ENCODE measurements around the gene OR10AD1.
A peak's percentile ranks its signal among the peaks of the same experiment; 100 is the strongest.

Gene OR10AD1

DNA sequence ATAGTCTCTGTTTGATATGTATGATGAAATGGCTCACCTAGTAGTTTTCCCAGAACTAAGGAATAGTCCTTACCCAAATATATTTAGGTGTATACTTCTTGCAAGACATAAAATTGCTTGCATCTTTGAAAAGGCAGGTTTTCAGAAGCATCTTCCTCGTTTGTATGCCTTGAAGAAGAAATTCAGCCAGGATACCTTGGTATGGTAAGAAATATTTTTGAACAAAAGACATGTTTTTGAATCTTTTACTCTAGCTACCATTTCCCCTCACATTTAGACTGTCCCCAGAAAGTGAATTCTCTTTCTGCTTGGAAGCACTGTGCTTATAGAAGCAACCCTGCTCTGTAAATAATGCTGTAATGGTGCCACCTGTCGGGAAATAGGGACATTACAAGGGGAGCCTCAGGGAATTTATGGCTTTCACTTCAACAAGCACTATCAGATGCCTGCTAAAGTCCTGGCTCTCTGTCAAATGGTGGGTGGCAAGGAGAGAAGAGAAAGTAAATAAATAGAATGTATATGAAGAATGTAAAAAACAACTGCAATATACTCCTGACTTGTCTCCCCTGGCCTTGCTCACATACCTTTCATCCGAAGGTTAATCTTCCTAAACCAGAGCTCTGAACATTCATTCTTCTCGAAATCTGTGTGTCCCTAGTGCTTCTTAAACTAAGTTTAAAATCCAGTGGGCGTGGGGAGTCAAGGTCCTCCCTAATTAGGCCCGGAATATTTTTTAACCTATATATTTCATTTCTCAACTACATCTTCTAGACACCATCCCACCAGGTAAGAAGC lies 13.6 kb downstream of the OR10AD1 start:
- DNase-seq = peak; percentile 63

DNA sequence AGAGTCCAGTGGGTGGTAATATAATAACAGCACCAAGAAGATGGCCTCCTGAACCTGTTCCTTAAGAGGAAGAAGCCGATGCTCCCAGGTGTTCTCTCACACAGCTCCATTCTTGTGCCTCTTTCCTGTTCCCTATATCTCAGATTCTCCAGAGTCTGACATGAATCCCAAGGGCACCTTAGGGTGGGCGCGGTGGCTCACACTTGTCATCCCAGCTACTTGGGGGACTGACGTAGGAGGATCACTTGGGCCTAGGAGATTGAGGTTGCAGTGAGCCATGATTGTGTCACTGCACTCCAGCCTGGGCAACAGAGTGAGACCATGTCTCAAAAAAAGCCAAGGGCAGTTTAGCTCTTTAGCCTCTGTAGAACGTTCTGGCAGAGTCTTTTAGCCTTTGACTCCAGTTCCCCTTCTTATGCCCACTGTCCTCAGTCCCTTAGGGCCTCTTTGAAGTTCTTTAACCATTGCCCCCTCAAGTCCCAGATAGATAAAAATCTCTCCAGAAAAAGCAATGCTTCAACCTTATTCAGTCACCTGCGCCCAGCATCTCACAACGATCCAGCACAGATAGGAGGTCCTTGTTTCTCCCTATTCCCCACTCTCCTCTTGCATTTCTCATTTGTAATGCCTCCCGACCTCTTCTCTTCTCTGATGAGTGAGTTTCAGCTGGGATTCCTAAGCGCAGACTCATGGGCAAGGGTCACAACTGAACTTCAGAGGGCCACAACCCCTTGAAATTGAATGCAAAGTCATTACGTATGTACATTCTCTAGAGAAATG lies 15.0 kb downstream of the OR10AD1 start:
- no peak for DNase-seq

DNA sequence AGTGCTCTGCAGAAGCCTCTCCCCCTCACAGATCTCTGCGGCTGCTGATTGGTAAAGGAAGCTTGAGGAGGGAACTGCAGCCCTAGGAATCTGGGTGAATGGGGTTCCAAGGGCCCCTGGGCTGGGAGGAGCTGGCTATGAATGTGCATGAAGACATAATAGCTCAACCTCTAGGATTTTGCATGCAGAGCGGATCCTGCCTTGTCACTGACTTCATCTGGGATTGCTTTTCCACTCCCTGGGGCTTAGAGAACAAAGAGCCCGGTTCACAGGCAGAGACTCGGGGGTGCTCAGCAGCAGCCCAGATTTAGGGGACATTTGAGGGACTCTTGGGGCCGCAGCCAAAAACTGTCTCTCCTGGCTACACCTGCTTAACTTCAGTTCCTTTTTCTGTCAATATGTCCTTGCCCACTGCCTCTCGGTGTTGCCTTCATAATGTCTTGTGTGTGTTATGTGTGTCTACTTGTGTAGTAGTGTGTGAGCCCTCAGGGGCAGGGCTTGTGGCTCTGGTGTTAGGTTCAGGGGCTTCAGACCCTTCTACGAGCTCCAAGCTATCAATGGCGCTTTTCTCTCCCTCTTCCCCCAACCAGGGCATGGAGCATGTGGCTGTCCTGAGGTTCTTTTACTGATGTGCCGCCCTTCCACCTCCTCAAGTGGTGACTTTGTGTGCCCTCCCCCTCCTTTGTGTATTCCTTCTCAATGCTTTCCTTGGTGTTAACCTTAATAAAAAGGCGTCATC lies 17.7 kb downstream of the OR10AD1 start:
- DNase-seq = no peak

DNA sequence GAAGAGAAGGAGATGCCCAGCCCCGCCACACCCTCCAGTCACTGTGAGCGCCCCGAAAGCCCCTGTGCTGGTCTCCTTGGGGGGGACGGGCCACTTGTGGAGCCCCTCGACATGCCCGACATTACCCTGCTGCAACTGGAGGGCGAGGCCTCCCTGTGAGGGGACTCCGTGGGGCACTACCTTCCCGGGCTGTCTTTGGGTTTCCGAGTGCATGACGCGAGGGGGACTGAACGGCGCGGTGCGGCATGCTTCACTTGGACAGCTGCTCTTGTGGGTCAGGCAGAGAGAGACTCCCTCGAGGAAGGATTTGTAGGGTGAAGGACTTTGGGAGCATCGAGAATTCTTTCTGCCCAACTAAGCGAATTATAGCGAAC lies 18.6 kb downstream of the OR10AD1 start:
- DNase-seq = no peak

DNA sequence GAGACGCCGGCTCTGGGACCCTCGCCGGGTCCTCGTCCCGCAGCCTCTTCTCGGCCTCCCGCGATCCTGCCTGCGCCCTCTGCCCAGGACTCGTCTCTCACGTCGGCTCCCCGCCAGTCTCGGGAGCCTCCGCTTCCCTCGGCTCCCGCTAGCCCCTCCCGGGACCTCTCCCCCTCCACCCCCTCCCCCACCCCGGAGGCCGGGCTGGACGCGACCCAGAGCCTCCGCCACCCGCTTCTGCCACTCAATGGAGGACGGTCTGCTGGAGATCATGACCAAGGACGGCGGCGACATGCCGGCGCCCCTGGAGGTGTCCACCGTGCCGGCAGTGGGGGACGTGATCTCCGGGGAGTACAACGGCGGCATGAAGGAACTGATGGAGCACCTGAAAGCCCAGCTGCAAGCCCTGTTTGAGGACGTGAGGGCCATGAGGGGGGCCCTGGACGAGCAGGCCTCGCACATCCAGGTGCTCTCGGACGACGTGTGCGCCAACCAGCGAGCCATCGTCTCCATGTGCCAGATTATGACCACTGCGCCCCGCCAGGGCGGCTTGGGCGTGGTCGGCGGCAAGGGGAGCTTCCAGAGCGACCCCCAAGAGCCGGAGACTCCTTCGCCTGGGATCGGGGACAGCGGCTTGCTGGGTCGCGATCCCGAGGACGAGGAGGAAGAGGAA lies 19.1 kb downstream of the OR10AD1 start:
- DNase-seq = no peak

DNA sequence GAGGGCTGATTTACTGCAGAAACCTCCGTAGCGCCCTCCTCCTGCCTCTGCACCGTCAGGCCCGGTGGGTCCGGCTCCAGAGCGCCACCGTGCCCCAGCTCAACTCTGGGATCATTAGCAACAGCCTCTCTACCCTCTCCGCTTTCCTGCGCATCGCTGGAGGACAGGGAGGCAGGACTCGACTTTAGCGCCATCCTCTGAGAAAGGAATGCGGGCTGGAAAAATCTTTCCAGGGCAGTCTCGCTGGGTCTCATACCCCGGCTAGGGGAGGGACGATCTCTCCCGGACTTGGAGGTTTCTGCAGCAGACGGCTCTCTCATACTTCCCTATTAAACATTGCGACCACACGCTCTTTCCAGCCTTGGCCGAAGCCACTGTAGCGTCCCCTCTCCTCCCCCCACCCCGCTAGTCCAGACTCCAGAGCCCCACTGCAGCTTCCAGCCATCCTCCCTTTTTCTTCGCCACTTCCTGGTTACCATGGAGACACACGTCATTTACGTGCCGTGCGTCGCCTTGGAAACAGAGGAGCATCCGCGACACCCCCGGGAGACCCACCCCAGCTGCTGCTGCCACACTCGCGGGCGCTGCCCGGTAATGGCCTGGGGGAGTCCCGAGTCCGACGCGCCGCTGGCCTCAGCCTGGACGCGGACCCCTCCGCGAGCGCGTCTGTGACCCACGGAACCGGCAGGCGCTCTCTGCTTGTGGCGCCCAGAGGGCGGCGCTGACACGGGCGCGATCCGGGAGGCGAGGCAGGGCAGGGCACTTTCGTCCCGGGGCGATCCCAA lies 19.8 kb downstream of the OR10AD1 start, which contains the start of gene CCDC184:
CCDC184 (plus strand) TSS at position 554 of the 785 bp plus-strand sequence. CDS start 479 bp downstream, outside the sequence.
- peak; percentile 53 for DNase-seq

DNA sequence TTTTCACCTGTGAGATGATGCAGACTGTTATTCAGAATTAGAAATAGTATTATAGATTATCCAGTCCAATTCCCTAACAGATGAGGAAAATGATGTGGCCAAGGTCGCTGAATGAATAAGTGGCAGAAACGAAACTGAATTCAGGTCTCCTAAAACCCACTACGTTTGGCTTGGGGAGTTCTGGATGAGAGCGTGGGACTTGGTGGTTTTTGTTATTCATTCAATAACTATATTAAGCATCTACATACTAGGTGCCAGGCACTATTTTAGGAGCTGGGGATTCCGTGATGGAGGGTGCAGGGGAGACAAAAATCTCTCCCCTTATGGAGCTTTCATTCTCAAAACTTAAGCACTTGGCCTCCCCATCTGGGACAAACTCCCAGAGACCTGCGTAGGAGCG lies 20.5 kb downstream of the OR10AD1 start:
- no peak for DNase-seq

DNA sequence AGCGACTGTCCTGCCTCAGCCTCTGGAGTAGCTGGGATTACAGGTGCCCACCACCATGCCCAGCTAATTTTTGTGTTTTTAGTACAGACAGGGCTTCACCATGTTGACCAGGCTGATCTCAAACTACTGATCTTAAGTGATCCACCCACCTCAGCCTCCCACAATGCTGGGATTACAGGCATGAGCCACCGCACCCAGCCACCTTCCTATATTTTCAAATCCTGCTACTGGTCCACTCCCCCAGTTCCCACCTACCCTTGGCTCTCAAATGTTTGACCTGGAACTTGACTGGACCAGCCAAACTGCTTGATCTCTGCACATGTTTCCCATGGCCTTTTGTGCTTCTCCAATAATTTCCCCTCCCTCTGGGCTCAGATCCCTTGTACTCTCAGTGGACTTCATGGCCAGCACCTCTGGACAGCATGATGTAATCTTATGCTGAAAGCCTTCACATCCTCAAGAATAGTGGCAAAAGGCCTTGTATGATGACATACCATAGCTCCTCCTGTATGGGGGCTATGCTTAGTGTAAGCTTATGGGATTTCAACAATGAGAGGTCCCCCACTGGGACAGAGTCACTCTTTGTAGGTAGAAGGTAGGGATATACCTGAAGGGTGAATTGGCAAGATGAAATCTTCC lies 22.1 kb downstream of the OR10AD1 start:
- no peak for DNase-seq

DNA sequence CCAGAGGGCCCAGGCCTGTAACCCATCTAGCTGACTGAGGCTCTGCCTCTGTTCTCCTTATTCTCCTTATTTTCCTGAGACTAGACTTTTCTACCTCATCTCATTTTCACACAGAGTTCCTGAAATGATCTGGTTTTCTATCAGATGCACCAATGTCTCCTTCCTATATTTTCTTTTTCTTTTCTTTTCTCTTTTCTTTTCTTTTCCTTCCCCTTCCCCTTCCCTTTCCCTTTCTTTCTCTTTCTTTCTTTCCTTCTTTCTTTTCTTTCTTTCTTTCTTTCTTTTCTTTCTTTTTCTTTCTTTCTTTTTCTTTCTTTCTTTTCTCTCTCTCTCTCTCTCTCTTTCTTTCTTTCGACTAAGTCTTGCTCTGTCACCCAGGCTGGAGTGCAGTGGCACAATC lies 22.7 kb downstream of the OR10AD1 start:
- DNase-seq = no peak

DNA sequence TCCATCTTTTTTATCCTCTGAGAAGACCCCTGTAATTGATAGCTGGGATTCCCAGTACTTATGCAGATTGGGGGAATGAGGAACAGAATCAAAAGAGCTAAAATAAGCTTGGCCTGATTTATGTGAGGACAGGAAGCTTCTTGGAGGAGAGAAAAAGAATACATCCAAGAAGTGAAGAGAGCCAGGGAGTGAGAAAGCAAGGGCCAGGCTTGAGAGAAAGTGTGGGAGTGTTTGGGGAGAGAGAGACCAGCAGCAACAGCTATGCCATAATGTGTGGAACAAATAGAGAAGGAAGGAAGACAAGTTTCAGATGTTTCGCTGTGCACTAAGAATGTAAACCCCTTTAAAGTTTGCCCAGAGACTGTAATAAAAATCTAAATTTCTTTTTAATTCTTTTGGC lies 23.6 kb downstream of the OR10AD1 start:
- DNase-seq = no peak

DNA sequence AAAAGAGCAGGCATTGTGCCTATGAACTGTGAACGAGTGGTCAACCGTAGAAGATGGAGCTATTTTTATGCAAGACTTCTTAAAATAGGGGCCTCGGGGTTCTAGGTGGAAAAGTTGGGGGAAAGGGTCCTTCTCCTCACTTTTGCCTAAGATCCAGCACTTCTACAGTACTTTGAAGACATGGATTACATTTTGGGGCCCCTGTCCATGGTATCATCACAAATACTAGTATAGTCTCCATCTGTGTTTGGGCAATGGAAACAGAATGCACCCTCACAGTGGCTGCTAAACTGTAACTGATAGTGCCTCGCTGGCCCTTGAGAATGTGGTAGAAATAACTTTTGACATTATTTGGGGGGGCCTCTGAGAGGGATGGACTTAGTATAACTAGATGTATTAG lies 25.1 kb downstream of the OR10AD1 start:
- DNase-seq = no peak

DNA sequence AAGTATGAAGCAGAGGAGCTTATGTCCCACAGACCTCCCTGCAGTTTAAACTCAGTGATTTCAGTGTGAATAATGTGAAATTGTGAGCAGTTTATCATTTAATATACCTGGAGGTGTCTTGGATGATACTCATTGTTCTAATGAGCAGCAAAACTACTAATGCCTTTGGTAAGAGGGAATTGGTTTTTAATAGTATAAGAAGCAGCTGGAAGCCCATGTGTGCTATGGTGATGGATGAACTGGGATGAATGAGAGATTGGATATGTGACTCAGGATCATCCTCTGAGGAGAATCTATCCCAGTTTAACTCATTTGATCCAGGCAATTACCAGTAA lies 26.7 kb downstream of the OR10AD1 start:
- no peak for DNase-seq

DNA sequence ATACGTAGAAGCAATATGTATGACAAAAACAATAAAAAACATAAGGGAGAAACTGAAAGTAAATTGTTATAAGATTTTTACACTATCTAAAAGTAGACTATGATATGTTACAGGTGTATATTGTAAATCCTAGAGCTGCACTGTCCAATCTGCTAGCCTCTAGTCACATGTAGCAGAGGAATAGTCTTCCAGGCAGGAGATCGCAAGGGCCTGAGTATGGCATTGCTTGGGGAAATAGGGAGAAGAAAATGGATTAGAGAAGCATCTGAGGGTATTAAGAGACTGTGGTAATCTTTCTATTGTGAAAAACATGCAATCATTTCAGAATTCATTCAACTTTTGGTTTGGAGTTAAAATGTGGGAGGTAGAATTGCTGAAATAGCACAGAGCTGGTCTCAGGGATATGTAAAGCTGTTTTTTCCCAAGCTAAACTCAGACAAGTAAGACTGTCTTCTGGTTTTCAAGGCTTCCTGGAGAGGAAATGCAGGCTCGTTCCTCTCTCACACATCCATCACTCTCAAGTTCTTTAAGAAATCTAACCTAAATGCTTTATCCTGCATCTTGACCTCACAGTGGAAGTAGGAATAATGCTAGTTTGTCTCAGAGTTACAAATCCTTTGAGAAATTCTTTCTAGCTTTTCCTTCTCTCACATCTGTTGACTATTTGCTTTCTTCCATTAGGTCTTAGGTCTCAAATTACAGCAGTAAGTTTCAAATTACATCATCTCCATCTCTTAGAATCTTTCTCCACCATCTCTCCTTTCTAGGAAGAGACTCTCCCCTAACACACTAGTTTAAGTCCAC lies 27.3 kb downstream of the OR10AD1 start:
- no peak for DNase-seq

DNA sequence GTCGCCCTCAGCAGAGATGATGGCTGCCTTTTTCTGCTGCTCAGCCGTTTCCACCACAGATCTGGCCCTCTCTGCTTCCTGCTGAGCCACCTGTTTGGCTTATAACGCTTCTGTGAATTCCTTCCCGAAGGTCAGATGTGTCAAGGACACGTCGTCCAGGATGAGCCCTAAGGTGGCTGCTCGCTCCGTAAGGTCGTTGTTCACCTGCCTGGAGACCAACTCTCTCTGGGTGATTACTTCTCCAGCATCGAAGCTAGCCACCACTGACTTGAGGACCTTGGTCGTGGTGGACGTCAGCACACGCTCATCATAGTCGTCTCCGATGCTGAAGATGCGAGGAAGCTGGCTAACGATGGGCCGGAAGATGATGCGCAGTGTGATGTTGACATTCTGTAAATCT lies 34.1 kb downstream of the OR10AD1 start:
- no peak for DNase-seq

DNA sequence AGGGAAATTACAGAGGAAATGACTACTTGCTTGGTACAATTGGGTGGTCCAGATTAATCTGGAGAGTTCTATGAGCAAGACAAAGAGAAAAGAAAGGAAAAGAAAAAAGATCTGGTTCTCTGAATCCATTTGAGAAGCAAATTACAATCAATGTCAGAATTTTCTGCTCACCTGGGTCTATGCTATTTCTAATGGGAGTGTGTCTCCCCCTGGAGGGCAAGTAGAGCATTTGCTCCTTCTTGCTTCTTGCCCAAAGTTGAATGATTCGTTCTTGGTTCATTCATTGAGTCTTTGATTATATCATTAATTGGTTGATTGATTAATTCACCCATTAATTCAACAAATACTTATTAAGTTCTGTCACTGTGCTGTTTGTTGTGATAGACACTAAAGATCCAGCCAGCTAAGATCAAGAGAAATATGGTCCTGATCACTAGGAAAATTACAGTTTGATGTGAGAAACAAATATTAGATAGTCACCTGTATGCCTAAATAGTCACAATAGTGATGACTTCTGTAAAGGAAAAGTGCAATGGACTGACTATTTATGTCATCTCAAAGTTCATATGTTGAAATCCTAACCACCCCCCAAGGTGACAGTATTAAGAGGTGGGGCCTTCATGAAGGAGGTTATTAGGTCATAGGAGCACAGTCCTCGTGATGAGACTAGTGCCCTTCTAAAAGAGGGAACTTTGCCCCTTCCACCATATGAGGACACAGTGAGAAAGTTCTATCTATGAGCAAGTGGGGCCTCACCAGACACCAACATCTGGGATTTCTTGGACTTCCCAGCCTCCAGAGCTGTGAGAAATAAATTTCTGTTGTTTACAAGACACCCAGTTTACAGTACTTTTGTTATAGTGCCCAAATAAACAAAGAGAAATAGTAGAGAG lies 37.8 kb downstream of the OR10AD1 start:
- DNase-seq = peak; percentile 31

DNA sequence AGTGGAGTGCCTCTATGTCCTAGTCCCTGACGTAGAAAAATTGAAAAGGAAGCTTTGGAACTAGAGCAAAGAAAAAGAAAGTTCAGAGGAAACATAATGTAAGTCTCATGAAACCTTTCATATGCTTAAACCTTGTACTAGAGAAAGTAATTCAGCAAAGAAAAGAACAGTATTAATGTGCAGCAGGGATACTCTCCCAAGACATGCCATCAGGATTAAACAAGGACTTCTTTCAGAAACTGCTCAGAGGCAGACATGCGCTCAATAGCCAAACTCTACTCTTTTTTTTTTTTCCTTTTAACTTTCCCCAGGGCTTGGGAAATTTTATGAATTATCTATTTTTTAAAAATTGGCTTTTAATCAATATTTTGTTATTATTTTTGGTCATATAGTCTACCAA lies 38.6 kb downstream of the OR10AD1 start:
- no peak for DNase-seq

DNA sequence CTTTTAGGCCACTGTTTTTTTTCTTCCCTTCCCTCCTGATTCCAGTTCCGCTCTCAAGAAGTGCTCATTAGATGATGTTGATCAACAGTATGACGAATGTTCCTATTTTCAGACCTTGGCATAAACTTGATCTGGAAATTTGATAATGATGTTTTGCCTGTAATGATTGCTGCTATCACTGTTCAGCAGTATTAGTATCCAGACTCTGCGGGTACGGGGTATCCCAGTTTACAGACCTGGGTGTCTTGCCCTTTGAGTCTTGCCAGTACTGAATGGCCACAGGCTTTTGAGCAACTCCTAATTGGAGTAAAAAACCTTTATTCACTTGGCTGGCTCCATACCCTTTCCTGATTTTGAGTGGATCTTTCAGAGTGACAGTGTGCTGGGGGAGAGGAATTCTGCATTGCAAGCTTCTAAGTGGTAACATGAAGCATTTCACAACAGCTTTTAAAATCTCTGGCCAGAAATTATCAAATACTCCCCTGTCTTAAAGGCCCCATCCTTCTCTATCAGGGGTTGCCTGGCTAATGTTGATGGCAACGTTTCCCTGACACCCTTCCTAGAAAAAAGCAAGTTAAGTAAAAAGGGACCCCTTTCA lies 39.8 kb downstream of the OR10AD1 start:
- no peak for DNase-seq

DNA sequence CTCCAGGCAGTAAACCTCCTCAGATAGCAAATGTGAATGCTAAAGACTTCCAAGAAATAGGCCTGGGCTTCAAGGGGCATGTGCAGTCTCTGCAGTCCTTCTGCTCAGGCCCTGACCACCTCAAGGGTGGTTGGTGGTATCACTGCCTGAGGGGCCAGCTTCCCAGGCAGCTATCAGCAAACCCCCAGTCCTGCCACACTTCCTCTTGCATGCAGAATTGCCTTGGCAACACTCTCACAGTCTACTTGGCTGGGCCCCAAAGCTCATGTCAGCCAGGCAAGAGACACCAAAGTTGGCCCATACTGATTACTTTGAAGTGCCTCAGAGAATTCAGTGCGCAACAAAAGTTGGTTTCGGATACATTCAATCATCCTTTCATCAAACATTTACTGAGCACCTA lies 42.3 kb downstream of the OR10AD1 start:
- DNase-seq = no peak

DNA sequence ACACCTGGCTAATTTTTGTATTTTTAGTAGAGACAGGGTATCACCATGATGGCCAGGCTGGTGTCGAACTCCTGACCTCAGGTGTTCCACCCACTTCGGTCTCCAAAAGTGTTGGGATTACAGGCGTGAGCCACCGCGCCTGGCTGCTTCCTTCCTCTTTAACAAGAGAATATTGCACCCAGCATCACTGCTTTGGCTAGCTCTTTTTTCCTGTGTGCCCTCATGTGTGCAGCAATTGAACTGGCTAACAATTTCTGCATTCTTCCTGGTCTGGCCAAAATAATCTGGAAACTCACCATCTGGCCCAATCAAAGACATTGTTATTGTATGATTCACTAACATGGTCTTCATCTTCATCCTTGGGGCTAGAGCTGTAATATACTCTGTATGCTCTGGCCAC lies 43.0 kb downstream of the OR10AD1 start:
- no peak for DNase-seq

Data from inflammatory macrophage treated with lipopolysaccharide for 4 hours (primary cell).